RWPE2 (cell line): ENCODE results near the gene ZNF267.

Experiments
- ATAC-seq: fragments of 200-7000 bp; cut with Tn5 transposase; 3 replicates; pipeline ENCODE4 v1.9.1; 2021; ENCODE audit warnings: low read depth
- DNase-seq: peaks from one replicate; pipeline ENCODE4 v3.0.0-alpha.2; 2020; ENCODE audit warnings: low spot score
- H3K27ac ChIP-seq: fragments of 450-650 bp; 2 replicates; pipeline ENCODE4 v1.5.1; 2017; ENCODE audit warnings: mild to moderate bottlenecking; ENCODE audit not compliant: poor library complexity, severe bottlenecking
- H3K27me3 ChIP-seq: fragments of 250-450 bp; sonication (Bioruptor Pico); 2 replicates; pipeline ENCODE4 v1.5.1; 2021; ENCODE audit warnings: mild to moderate bottlenecking, moderate library complexity; ENCODE audit not compliant: insufficient read depth, poor library complexity, severe bottlenecking
- H3K36me3 ChIP-seq: fragments of 250-450 bp; sonication (Bioruptor Pico); 2 replicates; pipeline ENCODE4 v1.5.1; 2020; ENCODE audit warnings: low read depth, mild to moderate bottlenecking, moderate library complexity
- H3K4me1 ChIP-seq: fragments of 250-450 bp; sonication (Bioruptor Pico); 2 replicates; pipeline ENCODE4 v1.5.1; 2021; ENCODE audit warnings: mild to moderate bottlenecking, moderate library complexity; ENCODE audit not compliant: insufficient read depth, poor library complexity, severe bottlenecking
- H3K4me3 ChIP-seq: fragments of 250-450 bp; sonication (Bioruptor Pico); 2 replicates; pipeline ENCODE4 v1.5.1; 2021; ENCODE audit warnings: mild to moderate bottlenecking, moderate library complexity; ENCODE audit not compliant: severe bottlenecking
- H3K9me3 ChIP-seq: fragments of 250-450 bp; sonication (Bioruptor Pico); 2 replicates; pipeline ENCODE4 v1.5.1; 2021; ENCODE audit warnings: mild to moderate bottlenecking, moderate library complexity; ENCODE audit not compliant: severe bottlenecking
- CTCF ChIP-seq: fragments of 450-650 bp; IDR thresholded peaks from one replicate; pipeline ENCODE4 v1.5.1; 2017; ENCODE audit warnings: mild to moderate bottlenecking, moderate library complexity; ENCODE audit not compliant: poor library complexity, severe bottlenecking

ZNF267 gene

GRCh38 chr16:31860508-31860907, 13.1 kb upstream of the ZNF267 start:
- no peaks in the 10 kb centered on the region for H3K9me3 ChIP-seq
- no peak overlapping the region for H3K4me3 ChIP-seq
- H3K27ac ChIP-seq: no peak overlapping the region
- no peak for TF ChIP-seq CTCF
- ATAC-seq: no peak
- no peaks in the 10 kb centered on the region for H3K36me3 ChIP-seq
- DNase-seq: no peak
- no peaks in the 10 kb centered on the region for H3K27me3 ChIP-seq
- no peaks in the 10 kb centered on the region for H3K4me1 ChIP-seq

GRCh38 chr16:31861455-31861854, 12.2 kb upstream of the ZNF267 start:
- Histone ChIP-seq H3K36me3 (no peaks in the 10 kb centered on the region), H3K27ac (no peak overlapping the region), H3K4me3 (no peak overlapping the region), H3K4me1 (no peaks in the 10 kb centered on the region), H3K9me3 (no peaks in the 10 kb centered on the region), H3K27me3 (no peaks in the 10 kb centered on the region)
- DNase-seq (no peak), ATAC-seq (no peak)
- TF ChIP-seq CTCF: no peak

GRCh38 chr16:31862761-31863160, 10.8 kb upstream of the ZNF267 start:
- H3K27ac ChIP-seq: no peak overlapping the region
- H3K9me3 ChIP-seq: no peaks in the 10 kb centered on the region
- DNase-seq: no peak
- H3K4me3 ChIP-seq: no peak overlapping the region
- H3K4me1 ChIP-seq: no peaks in the 10 kb centered on the region
- H3K36me3 ChIP-seq: no peaks in the 10 kb centered on the region
- H3K27me3 ChIP-seq: no peaks in the 10 kb centered on the region
- no peak for ATAC-seq
- no peak for TF ChIP-seq CTCF

- Histone ChIP-seq H3K4me1 (peaks cover 3% of the 10 kb centered on the region), H3K36me3 (no peaks in the 10 kb centered on the region), H3K4me3 (no peak overlapping the region), H3K27ac (no peak overlapping the region), H3K9me3 (no peaks in the 10 kb centered on the region), H3K27me3 (no peaks in the 10 kb centered on the region)
- ATAC-seq (no peak), DNase-seq (no peak)
- TF ChIP-seq CTCF: no peak
Measured at GRCh38 chr16:31868164-31868563, 5.4 kb upstream of the ZNF267 start.

GRCh38 chr16:31868691-31869167, 4.9 kb upstream of the ZNF267 start:
- Histone ChIP-seq H3K4me3 (no peak overlapping the region), H3K27me3 (no peaks in the 10 kb centered on the region), H3K4me1 (peaks cover 3% of the 10 kb centered on the region), H3K27ac (peak overlapping the region; percentile 23), H3K9me3 (no peaks in the 10 kb centered on the region), H3K36me3 (no peaks in the 10 kb centered on the region)
- peak; percentile 85 for TF ChIP-seq CTCF
- ATAC-seq (peak; percentile 75), DNase-seq (no peak)
